CD4-positive, CD25-positive, alpha-beta regulatory T cell (primary cell): ENCODE results near the gene RNF150. TPM values are rescaled to one million over a fixed set of nuclear protein-coding genes. Genes with fewer than 3 reads are reported as not detected.

Experiments
- ATAC-seq, 2 donors: fragments of 150-1000 bp; cut with Tn5 transposase; one replicate each; pipeline ENCODE4 v1.10.0; 2021; ENCODE audit warnings: low read depth in 2 of 2, moderate number of reproducible peaks in 2 of 2, moderate library complexity in 1 of 2
- DNase-seq, 3 donors: peaks; one replicate each; pipeline versions ENCODE4 v3.0.0 to v3.0.0-alpha.2; 2012 to 2022; ENCODE audit warnings: mixed read lengths in 1 of 3
- H3K27ac ChIP-seq: one replicate; pipeline ENCODE4 v1.7.0; 2013; ENCODE audit warnings: mild to moderate bottlenecking, low read length; ENCODE audit not compliant: insufficient read depth, poor library complexity, severe bottlenecking
- H3K27me3 ChIP-seq: one replicate; pipeline ENCODE4 v1.7.0; 2013; ENCODE audit warnings: low read length; ENCODE audit not compliant: control insufficient read depth, insufficient read depth
- H3K36me3 ChIP-seq: one replicate; pipeline ENCODE4 v1.7.0; 2013; ENCODE audit warnings: mild to moderate bottlenecking, low read length, moderate library complexity; ENCODE audit not compliant: control insufficient read depth, insufficient read depth
- H3K4me1 ChIP-seq: 2 replicates; pipeline ENCODE4 v1.7.0; 2013; ENCODE audit warnings: mild to moderate bottlenecking, low read length; ENCODE audit not compliant: insufficient read depth, control insufficient read depth, poor library complexity, severe bottlenecking
- H3K4me3 ChIP-seq: one replicate; pipeline ENCODE4 v1.7.0; 2013; ENCODE audit warnings: low read depth, mild to moderate bottlenecking, low read length, moderate library complexity
- H3K9me3 ChIP-seq, 2 experiments: 1 replicate in 1 of 2; 2 replicates in 1 of 2; pipeline ENCODE4 v1.7.0; 2013; ENCODE audit warnings: low read length in 2 of 2, mild to moderate bottlenecking in 1 of 2, moderate library complexity in 1 of 2; ENCODE audit not compliant: control insufficient read depth in 2 of 2
- H3K27ac Mint-ChIP-seq, 3 donors: one replicate each; pipeline ENCODE4 v1.8.0; 2020 to 2022; ENCODE audit warnings: mild to moderate bottlenecking in 3 of 3, mixed read lengths in 3 of 3, moderate library complexity in 2 of 3
- H3K27me3 Mint-ChIP-seq: one replicate; pipeline ENCODE4 v1.8.0; 2022; ENCODE audit warnings: mild to moderate bottlenecking, mixed read lengths
- H3K36me3 Mint-ChIP-seq: one replicate; pipeline ENCODE4 v1.8.0; 2020; ENCODE audit warnings: mixed read lengths
- H3K4me1 Mint-ChIP-seq, 4 donors: one replicate each; pipeline ENCODE4 v1.8.0; 2020 to 2022; ENCODE audit warnings: mixed read lengths in 4 of 4, mild to moderate bottlenecking in 1 of 4
- H3K4me3 Mint-ChIP-seq, 4 donors: one replicate each; pipeline ENCODE4 v1.8.0; 2020 to 2022; ENCODE audit warnings: mild to moderate bottlenecking in 4 of 4, mixed read lengths in 4 of 4, moderate library complexity in 3 of 4
- H3K9me3 Mint-ChIP-seq, 7 donors: one replicate each; pipeline ENCODE4 v1.8.0; 2020 to 2022; ENCODE audit warnings: mixed read lengths in 7 of 7, mild to moderate bottlenecking in 3 of 7, moderate library complexity in 2 of 7
- polyA plus RNA-seq, 4 donors: library from polyadenylated mRNA; unstranded; fragments of 300-500 nt; fragmentation: Illumina TruSeq; gene quantifications; one replicate each; pipeline ENCODE4 v1.2.3, GENCODE V29; 2021
- total RNA-seq: library from RNA; stranded (reverse); gene quantifications from one replicate; pipeline ENCODE4 v1.2.3, GENCODE V29; 2022

RNF150 gene
- total and polyA plus RNA-seq, 5 donors from 2014 or later: 0.07 TPM; not detected in 4

DNA sequence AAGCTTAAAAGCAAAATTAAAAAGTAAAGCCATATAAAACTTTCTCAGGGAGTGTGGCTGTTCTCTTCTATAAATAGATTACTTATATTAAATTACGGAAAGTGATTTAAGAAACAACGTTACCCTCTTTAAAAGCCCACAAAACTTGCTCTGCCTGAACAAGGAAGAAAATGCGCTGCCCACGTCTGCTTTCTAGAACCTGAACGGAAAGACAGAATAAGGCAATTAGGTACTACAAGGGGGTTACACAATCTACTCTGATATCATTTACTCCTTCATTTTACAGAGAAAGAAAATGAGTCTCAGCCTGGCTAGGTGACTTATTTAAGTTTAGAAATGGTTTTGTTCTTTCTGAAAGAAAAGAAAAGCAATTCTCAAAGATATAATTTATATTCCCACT lies 147.2 kb downstream of the RNF150 start:
- Mint-ChIP-seq H3K36me3 (no peaks in the 10 kb centered on the region), H3K4me3 (no peak overlapping the region), H3K27ac (no peak overlapping the region), H3K9me3 (peaks cover 0 to 5% (median 0%) of the 10 kb centered on the region in 7 donors), H3K4me1 (no peaks in the 10 kb centered on the region), H3K27me3 (no peaks in the 10 kb centered on the region)
- DNase-seq (no peak), ATAC-seq (no peak)
- Histone ChIP-seq H3K4me3 (no peak overlapping the region), H3K4me1 (no peaks in the 10 kb centered on the region), H3K27me3 (no peaks in the 10 kb centered on the region), H3K27ac (no peak overlapping the region), H3K36me3 (no peaks in the 10 kb centered on the region), H3K9me3 (no peaks in the 10 kb centered on the region)

DNA sequence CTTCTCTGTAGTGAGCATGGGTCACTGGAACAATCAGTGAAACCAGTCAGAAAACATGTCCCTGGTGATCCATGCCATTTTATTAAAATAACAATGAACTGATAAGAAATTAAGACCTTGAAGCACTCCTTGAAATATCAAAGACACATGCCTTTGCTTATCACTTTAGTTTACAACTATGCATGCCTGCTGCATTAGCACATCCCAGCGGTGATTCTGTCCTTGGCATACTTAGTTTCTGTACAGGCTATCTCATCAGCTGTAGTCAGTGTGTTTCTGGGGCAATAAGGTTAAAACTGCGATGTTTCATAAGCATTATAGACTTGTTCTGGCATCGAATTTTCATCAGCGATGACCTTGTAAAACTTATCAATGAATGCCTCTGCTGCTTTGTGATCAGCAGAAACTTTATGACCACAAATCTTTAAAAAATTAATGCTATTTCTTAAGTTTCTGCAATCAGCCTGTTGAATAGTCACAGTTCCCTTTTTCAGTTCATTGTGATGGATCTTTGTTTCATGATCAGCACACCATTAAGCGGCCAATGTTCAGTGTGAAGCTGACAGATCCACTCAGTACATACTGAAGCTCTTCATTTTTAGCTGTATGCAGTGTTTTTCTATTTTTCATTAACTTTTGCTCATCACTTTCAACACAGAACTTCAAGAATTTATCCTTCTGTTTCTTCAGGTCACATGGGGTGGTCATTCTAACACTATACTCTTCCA lies 150.5 kb downstream of the RNF150 start:
- Mint-ChIP-seq H3K27ac (no peak overlapping the region), H3K9me3 (peaks cover 0 to 5% (median 0%) of the 10 kb centered on the region in 7 donors)
- no peak for DNase-seq

DNA sequence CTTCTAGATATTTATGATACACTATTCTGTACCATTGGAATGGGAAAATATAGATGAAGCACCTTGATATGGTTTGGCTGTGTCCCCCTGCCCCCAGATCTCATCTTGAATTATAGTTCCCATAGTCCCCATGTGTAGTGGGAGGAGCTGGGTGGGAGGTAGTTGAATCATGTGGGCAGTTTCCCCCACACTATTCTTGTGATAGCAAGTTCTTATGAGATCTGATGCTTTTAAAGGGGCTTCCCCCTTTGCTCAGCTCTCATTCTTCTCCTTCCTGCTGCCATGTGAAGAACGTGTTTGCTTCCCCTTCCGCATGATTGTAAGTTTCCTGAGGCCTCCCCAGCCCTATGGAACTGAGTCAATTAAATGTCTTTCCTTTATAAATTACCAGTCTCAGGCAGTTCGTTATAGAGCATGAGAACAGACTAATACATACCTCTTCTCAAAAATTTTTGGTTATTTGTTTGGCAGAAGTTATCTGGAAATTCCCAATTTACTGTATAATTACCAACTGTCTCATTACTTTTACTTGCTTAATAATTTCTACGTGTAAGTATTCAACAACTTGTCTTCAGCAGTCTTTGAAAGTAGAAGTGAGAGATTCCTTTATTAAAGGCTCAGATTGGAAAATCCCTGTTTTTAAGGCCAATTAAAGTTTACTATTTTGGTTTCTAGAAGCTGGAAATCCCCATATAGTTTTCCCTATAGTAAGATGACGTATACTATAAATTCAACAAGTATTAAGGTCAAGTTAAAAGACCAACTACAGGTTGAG lies 152.7 kb downstream of the RNF150 start:
- no peak overlapping the region for H3K27ac ChIP-seq
- H3K9me3 Mint-ChIP-seq: peaks cover 0 to 5% (median 3%) of the 10 kb centered on the region in 7 donors
- no peaks in the 10 kb centered on the region for H3K4me1 ChIP-seq
- H3K4me3 ChIP-seq: no peak overlapping the region
- H3K27ac Mint-ChIP-seq: no peak overlapping the region
- no peaks in the 10 kb centered on the region for H3K27me3 ChIP-seq
- no peaks in the 10 kb centered on the region for H3K4me1 Mint-ChIP-seq
- no peaks in the 10 kb centered on the region for H3K27me3 Mint-ChIP-seq
- no peak overlapping the region for H3K4me3 Mint-ChIP-seq
- ATAC-seq (no peak), DNase-seq (no peak)
- no peaks in the 10 kb centered on the region for H3K36me3 Mint-ChIP-seq
- H3K36me3 ChIP-seq: no peaks in the 10 kb centered on the region
- no peaks in the 10 kb centered on the region for H3K9me3 ChIP-seq

More for the DNA sequence above, 150.5 kb downstream of the RNF150 start:
- no peaks in the 10 kb centered on the region for H3K27me3 Mint-ChIP-seq
- no peaks in the 10 kb centered on the region for H3K27me3 ChIP-seq
- H3K27ac ChIP-seq: no peak overlapping the region
- no peak overlapping the region for H3K4me3 Mint-ChIP-seq
- no peaks in the 10 kb centered on the region for H3K36me3 Mint-ChIP-seq
- H3K4me1 ChIP-seq: no peaks in the 10 kb centered on the region
- no peak for ATAC-seq
- no peak overlapping the region for H3K4me3 ChIP-seq
- no peaks in the 10 kb centered on the region for H3K9me3 ChIP-seq
- no peaks in the 10 kb centered on the region for H3K4me1 Mint-ChIP-seq
- no peaks in the 10 kb centered on the region for H3K36me3 ChIP-seq

DNA sequence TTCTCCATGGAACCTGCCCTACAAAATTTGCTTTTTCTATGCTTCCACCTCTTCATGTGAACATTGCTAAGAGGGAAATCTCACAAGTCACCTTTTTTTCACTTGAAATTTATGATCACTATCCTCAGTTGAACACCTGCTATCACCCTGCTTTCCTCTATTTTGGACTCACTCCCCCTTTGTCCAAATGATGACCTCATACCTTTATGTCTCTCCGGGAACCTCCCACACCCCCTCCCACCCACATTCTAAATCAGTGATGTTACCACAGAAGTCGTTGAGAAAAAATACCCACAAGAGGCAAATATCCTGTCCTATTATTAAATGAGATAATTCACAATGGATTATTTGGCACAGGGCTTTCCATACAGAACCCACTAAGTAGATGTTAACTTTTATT lies 156.5 kb downstream of the RNF150 start:
- Histone ChIP-seq H3K4me1 (no peaks in the 10 kb centered on the region), H3K27ac (no peak overlapping the region), H3K9me3 (no peaks in the 10 kb centered on the region), H3K27me3 (no peaks in the 10 kb centered on the region), H3K4me3 (no peak overlapping the region), H3K36me3 (no peaks in the 10 kb centered on the region)
- no peaks in the 10 kb centered on the region for H3K36me3 Mint-ChIP-seq
- peaks cover 0 to 5% (median 4%) of the 10 kb centered on the region in 7 donors for H3K9me3 Mint-ChIP-seq
- H3K4me3 Mint-ChIP-seq: no peak overlapping the region
- no peaks in the 10 kb centered on the region for H3K4me1 Mint-ChIP-seq
- no peaks in the 10 kb centered on the region for H3K27me3 Mint-ChIP-seq
- no peak for ATAC-seq
- DNase-seq: no peak
- no peak overlapping the region for H3K27ac Mint-ChIP-seq

DNA sequence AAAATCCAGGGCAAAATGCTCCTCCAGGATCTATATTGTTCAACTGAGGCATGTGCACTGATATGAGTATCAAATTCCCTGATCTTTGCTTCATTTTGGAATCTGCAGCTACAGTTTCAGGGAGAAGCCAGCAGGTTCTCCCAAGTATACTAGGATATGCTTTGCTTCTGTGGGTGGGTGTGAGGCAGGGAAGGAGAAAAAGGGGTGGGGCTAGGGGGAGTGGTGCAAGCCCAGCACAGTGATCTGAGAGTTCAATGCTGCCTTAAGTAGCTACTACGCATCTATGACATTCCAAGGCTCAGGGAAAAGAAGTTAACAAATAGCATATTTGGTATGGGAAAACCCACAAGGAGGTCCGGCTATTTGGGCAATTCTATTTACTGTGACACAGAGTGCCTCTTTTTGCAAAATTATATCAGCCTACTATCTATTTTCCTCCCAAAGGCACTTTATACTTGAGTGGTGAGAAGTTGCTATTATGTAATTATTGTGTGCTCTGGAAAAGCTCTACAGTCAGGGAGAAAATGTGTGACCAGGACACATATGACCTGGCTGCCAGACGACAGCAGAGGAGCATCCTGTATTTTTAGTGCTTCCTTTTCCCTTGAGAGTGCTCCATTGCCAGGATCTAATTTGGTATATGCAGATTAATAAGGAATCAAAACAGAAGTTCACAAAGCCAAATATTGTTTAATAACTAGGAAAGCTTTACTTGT lies 162.0 kb downstream of the RNF150 start:
- H3K4me1 ChIP-seq: no peaks in the 10 kb centered on the region
- peaks cover 0 to 2% (median 0%) of the 10 kb centered on the region in 7 donors for H3K9me3 Mint-ChIP-seq
- DNase-seq (no peak), ATAC-seq (no peak)
- H3K27ac ChIP-seq: no peak overlapping the region
- H3K4me3 Mint-ChIP-seq: no peak overlapping the region
- H3K4me3 ChIP-seq: no peak overlapping the region
- no peaks in the 10 kb centered on the region for H3K27me3 ChIP-seq
- H3K4me1 Mint-ChIP-seq: no peaks in the 10 kb centered on the region
- H3K27ac Mint-ChIP-seq: no peak overlapping the region
- H3K9me3 ChIP-seq: no peaks in the 10 kb centered on the region
- no peaks in the 10 kb centered on the region for H3K36me3 Mint-ChIP-seq
- H3K27me3 Mint-ChIP-seq: no peaks in the 10 kb centered on the region
- no peaks in the 10 kb centered on the region for H3K36me3 ChIP-seq

DNA sequence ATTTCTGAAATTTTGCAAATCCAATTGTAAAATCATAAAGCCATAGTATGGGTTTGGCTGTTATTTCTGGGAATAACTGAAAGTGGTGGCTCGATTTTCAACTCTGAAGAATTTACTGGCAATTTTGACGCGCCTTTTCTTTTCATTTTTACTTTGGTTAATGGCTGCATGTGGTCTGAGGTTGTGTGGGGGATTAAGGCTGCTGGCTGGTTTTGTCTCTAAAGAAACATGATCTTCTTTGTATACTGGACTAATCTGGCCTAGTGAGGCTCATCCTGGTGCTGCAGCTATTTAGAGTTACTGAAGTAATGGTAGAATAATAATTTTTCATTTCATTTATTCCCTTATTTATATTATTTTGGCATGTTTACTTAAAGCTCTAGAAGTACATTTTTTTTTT lies 164.0 kb downstream of the RNF150 start:
- Mint-ChIP-seq H3K4me1 (no peaks in the 10 kb centered on the region), H3K27ac (no peak overlapping the region), H3K9me3 (peaks cover 0 to 5% (median 0%) of the 10 kb centered on the region in 7 donors), H3K27me3 (no peaks in the 10 kb centered on the region), H3K4me3 (no peak overlapping the region), H3K36me3 (no peaks in the 10 kb centered on the region)
- no peak for ATAC-seq
- H3K4me3 ChIP-seq: no peak overlapping the region
- no peaks in the 10 kb centered on the region for H3K9me3 ChIP-seq
- H3K27me3 ChIP-seq: no peaks in the 10 kb centered on the region
- H3K27ac ChIP-seq: no peak overlapping the region
- no peak for DNase-seq
- H3K4me1 ChIP-seq: no peaks in the 10 kb centered on the region
- no peaks in the 10 kb centered on the region for H3K36me3 ChIP-seq

DNA sequence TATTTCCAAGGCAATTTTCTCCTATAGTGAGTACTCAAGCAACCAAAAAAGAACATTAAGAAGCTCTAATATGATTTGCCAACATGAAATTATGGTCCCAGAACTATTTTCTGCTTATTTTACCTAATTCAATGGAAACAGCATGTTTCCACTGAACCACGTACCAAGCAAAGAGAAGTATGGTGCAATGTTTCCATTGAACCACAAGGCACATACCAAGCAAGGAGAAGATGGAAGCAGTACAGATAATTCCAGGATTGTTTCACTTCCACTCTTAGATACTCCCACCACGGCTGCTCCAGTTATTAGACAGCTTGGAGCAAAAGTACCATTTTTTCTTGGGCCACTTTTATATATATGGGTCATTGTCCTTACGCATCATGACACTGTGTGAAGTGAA lies 164.9 kb downstream of the RNF150 start:
- Mint-ChIP-seq H3K4me1 (no peaks in the 10 kb centered on the region), H3K27ac (no peak overlapping the region), H3K9me3 (peaks cover 0 to 5% (median 0%) of the 10 kb centered on the region in 7 donors), H3K36me3 (no peaks in the 10 kb centered on the region), H3K27me3 (no peaks in the 10 kb centered on the region), H3K4me3 (no peak overlapping the region)
- Histone ChIP-seq H3K27me3 (no peaks in the 10 kb centered on the region), H3K27ac (no peak overlapping the region), H3K4me1 (no peaks in the 10 kb centered on the region), H3K9me3 (no peaks in the 10 kb centered on the region), H3K36me3 (no peaks in the 10 kb centered on the region), H3K4me3 (no peak overlapping the region)
- no peak for ATAC-seq
- no peak for DNase-seq
